Stimulated activated CD4-positive, alpha-beta T cell treated with anti-CD3 and anti-CD28 coated beads, Interleukin-15, amount 100 ng/mL, for 48 hours (primary cell): ENCODE measurements around the gene SDF4.

ENCODE experiments used
- DNase-seq, 2 donors: peaks; one replicate each; pipeline ENCODE4 v3.0.0-alpha.2; 2020; ENCODE audit warnings: low read depth in 2 of 2

The SDF4 gene

GRCh38 chr1:1241588-1242219, 9.9 kb upstream of the SDF4 start:
- no peak for DNase-seq

- no peak for DNase-seq
These were observed 9.2 kb upstream of the SDF4 start for GRCh38 chr1:1240822-1241587.

GRCh38 chr1:1240348-1240732, 8.5 kb upstream of the SDF4 start:
- DNase-seq, result no peak

GRCh38 chr1:1239614-1240347, 8.0 kb upstream of the SDF4 start:
- DNase-seq, result no peak

GRCh38 chr1:1239227-1239613, 7.4 kb upstream of the SDF4 start:
- DNase-seq, result no peak

GRCh38 chr1:1238702-1239178, 6.9 kb upstream of the SDF4 start:
- no peak for DNase-seq

GRCh38 chr1:1237874-1238701, 6.3 kb upstream of the SDF4 start:
- no peak for DNase-seq

GRCh38 chr1:1236945-1237873, 5.4 kb upstream of the SDF4 start:
- DNase-seq, result no peak

GRCh38 chr1:1236176-1236763, 4.5 kb upstream of the SDF4 start:
- DNase-seq, result no peak

- DNase-seq, result no peak
These were observed 3.4 kb upstream of the SDF4 start for GRCh38 chr1:1235016-1235744.

GRCh38 chr1:1234180-1234808, 2.5 kb upstream of the SDF4 start:
- no peak for DNase-seq

GRCh38 chr1:1233567-1233892, 1.7 kb upstream of the SDF4 start:
- DNase-seq, result no peak

GRCh38 chr1:1232796-1233566, 1.2 kb upstream of the SDF4 start:
- no peak for DNase-seq

- no peak for DNase-seq
These were observed 501 bp upstream of the SDF4 start, which contains the start of gene B3GALT6 for GRCh38 chr1:1232208-1232795. TSS of gene B3GALT6 (plus strand) at chr1:1232237. CDS start at chr1:1232279, 42 bp downstream.

GRCh38 chr1:1230656-1231399, 973 bp downstream of the SDF4 start:
- DNase-seq, result no peak

- DNase-seq, result no peak
These were observed 2.0 kb downstream of the SDF4 start for GRCh38 chr1:1229770-1230169.

- no peak for DNase-seq
These were observed 3.0 kb downstream of the SDF4 start for GRCh38 chr1:1228596-1229321.
